HFFc6 (cell line): ENCODE results near the gene DNAJC18. TPM values are rescaled to one million over a fixed set of nuclear protein-coding genes. Genes with fewer than 3 reads are reported as not detected.

Source experiments
- DNase-seq: peaks from one replicate; pipeline ENCODE4 v3.0.0-alpha.2; 2018
- H3K27ac Mint-ChIP-seq: 2 replicates; pipeline ENCODE4 v1.8.0; 2020; ENCODE audit warnings: mild to moderate bottlenecking, mixed read lengths
- H3K27me3 Mint-ChIP-seq: 2 replicates; pipeline ENCODE4 v1.8.0; 2021; ENCODE audit warnings: mild to moderate bottlenecking, moderate library complexity, mixed read lengths; ENCODE audit not compliant: insufficient read depth
- H3K36me3 Mint-ChIP-seq: 2 replicates; pipeline ENCODE4 v1.8.0; 2021; ENCODE audit warnings: low read depth, mixed read lengths
- H3K4me1 Mint-ChIP-seq: 2 replicates; pipeline ENCODE4 v1.8.0; 2020; ENCODE audit warnings: low read depth, mixed read lengths
- H3K4me3 Mint-ChIP-seq: 2 replicates; pipeline ENCODE4 v1.8.0; 2020; ENCODE audit warnings: mild to moderate bottlenecking, moderate library complexity, mixed read lengths
- H3K9me3 Mint-ChIP-seq: 2 replicates; pipeline ENCODE4 v1.8.0; 2020; ENCODE audit warnings: mild to moderate bottlenecking, mixed read lengths
- CTCF ChIP-seq: fragments of 200-600 bp; sonication (generic); IDR thresholded peaks from 2 replicates; pipeline ENCODE4 v1.5.0; 2021; ENCODE audit warnings: antibody characterized with exemption, mild to moderate bottlenecking
- total RNA-seq, 6 experiments: library from RNA; stranded (reverse); fragmentation: NEBNext Ultra II Directional; extraction: Animal tissue kit (Norgen Biotek cat#: 25700); gene quantifications; 2 replicates in 1 of 6; 3 replicates in 5 of 6; pipeline ENCODE4 v1.2.3, GENCODE V29; 2021

Gene DNAJC18
- total RNA-seq, 6 experiments from 2014 or later: 14.3 to 19.9 (median 18.2) TPM

GRCh38 chr5:139408191-139408590, 31.1 kb downstream of the DNAJC18 start:
- DNase-seq: no peak
- no peaks in the 10 kb centered on the region for H3K9me3 Mint-ChIP-seq
- H3K27me3 Mint-ChIP-seq: no peaks in the 10 kb centered on the region; the same call in 1 of the 2 replicates
- peaks cover 36% of the 10 kb centered on the region for H3K4me1 Mint-ChIP-seq
- H3K36me3 Mint-ChIP-seq: 0 out of 2 replicates have a peak, but pooled peaks cover 5% of the 10 kb centered on the region
- no peak overlapping the region for H3K4me3 Mint-ChIP-seq
- no peak overlapping the region for H3K27ac Mint-ChIP-seq
- TF ChIP-seq CTCF: no peak

GRCh38 chr5:139407517-139407916, 31.8 kb downstream of the DNAJC18 start:
- Mint-ChIP-seq H3K4me1 (peaks cover 43% of the 10 kb centered on the region), H3K27me3 (peaks cover 1% of the 10 kb centered on the region), H3K4me3 (no peak overlapping the region), H3K36me3 (no peaks in the 10 kb centered on the region), H3K9me3 (no peaks in the 10 kb centered on the region), H3K27ac (no peak overlapping the region)
- no peak for DNase-seq
- TF ChIP-seq CTCF: no peak

GRCh38 chr5:139406963-139407362, 32.4 kb downstream of the DNAJC18 start:
- H3K27me3 Mint-ChIP-seq: peaks cover 1% of the 10 kb centered on the region
- peaks cover 44% of the 10 kb centered on the region for H3K4me1 Mint-ChIP-seq
- no peak for DNase-seq
- H3K27ac Mint-ChIP-seq: no peak overlapping the region
- no peaks in the 10 kb centered on the region for H3K36me3 Mint-ChIP-seq
- H3K4me3 Mint-ChIP-seq: no peak overlapping the region
- no peak for TF ChIP-seq CTCF
- no peaks in the 10 kb centered on the region for H3K9me3 Mint-ChIP-seq

GRCh38 chr5:139404484-139404840, 34.9 kb downstream of the DNAJC18 start:
- Mint-ChIP-seq H3K9me3 (no peaks in the 10 kb centered on the region), H3K27me3 (peaks cover 1% of the 10 kb centered on the region), H3K4me1 (peaks cover 20% of the 10 kb centered on the region), H3K36me3 (no peaks in the 10 kb centered on the region), H3K4me3 (peak overlapping the region; percentile 96), H3K27ac (peak overlapping the region; percentile 100)
- TF ChIP-seq CTCF: no peak
- no peak for DNase-seq

DNA sequence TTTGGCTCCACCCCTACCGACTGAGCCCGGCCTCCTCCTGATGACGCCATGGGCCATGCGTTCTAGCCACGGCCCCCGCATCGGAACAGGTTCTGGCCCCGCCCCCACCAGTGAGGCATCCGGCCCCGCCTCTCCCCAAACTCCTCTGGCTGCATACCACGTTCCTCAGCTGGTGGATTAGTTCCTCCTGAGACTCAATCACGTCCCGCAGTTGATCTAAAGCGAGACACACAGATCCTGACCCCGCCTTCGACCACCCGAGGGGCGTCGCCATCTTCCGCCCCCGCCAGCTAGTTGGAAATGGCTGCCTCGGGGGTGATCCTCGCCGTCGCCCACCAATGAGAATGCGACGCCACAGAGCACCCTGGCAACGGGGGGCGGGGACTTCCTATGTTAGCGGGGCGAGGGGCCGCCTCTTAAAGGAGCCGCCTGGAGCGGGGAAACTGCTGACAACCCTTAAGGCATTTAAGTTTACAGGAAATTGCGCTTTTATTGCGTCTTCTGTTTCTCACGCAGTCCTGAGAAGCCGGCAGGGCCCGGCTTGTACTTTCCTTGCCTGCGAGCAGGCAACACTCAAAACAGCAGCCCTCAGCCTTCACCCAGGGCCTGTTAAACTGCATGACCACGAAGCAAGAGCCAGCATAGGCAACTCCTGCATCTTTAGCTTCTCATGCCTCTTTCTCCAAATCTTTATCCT, 35.4 kb downstream of the DNAJC18 start, which contains the start of gene SPATA24:
Gene SPATA24, minus strand, starts transcription at position 303 of the 697 bp plus-strand sequence. Its CDS starts 29 bp downstream, at position 274.
- no peaks in the 10 kb centered on the region for H3K36me3 Mint-ChIP-seq
- H3K4me3 Mint-ChIP-seq: peak within 1 kb of the TSS; percentile 96
- DNase-seq: peak; percentile 94
- no peak for TF ChIP-seq CTCF
- H3K9me3 Mint-ChIP-seq: no peaks in the 10 kb centered on the region
- peaks cover 1% of the 10 kb centered on the region for H3K27me3 Mint-ChIP-seq
- peak within 1 kb of the TSS; percentile 100 for H3K27ac Mint-ChIP-seq
- H3K4me1 Mint-ChIP-seq: peaks cover 20% of the 10 kb centered on the region
